ENCODE measurements around the gene RNFT2. TPM values are rescaled to one million over a fixed set of nuclear protein-coding genes. Genes with fewer than 3 reads are reported as not detected.

RNFT2 gene
- total and polyA plus RNA-seq, 3 donors from 2014 or later: 6.8 to 11.7 (median 9.0) TPM

- intact Hi-C loops (cut with DNase I; ENCODE audit: low total_unique reads): no loop called here
- H3K27ac ChIP-seq: no peak overlapping the region
- no peak for TF ChIP-seq CTCF (IDR thresholded peaks at IDR 0.05)
- TF ChIP-seq POLR2A (IDR thresholded peaks at IDR 0.05): no peak
- H3K9me3 ChIP-seq: no peaks in the 10 kb centered on the region
- peaks cover 6% of the 10 kb centered on the region for H3K4me1 ChIP-seq
- WGBS, 2 donors: 87 to 97% methylated on average over 6 of the region's 6 CpGs
- no peak for DNase-seq
- H3K4me3 ChIP-seq: no peak overlapping the region
- H3K27me3 ChIP-seq: no peaks in the 10 kb centered on the region
- H3K36me3 ChIP-seq (ENCODE audit: low read depth, missing control alignments): no peaks in the 10 kb centered on the region
These were observed 38.0 kb upstream of the RNFT2 start for GRCh38 chr12:116700066-116700465.

GRCh38 chr12:116701432-116701831 lies 36.7 kb upstream of the RNFT2 start:
- Histone ChIP-seq H3K4me3 (no peak overlapping the region), H3K27ac (no peak overlapping the region), H3K36me3 (ENCODE audit: low read depth, missing control alignments) (no peaks in the 10 kb centered on the region), H3K9me3 (no peaks in the 10 kb centered on the region), H3K4me1 (peaks cover 6% of the 10 kb centered on the region), H3K27me3 (no peaks in the 10 kb centered on the region)
- TF ChIP-seq CTCF (IDR thresholded peaks at IDR 0.05) (no peak), POLR2A (IDR thresholded peaks at IDR 0.05) (no peak)
- 94 to 95% methylated on average over 4 of the region's 4 CpGs for WGBS, 2 donors
- intact Hi-C loops (cut with DNase I; ENCODE audit: low total_unique reads): no loop called here
- DNase-seq: no peak

GRCh38 chr12:116703214-116703795 lies 34.8 kb upstream of the RNFT2 start:
- Histone ChIP-seq H3K4me3 (no peak overlapping the region), H3K36me3 (ENCODE audit: low read depth, missing control alignments) (no peaks in the 10 kb centered on the region), H3K27ac (no peak overlapping the region), H3K9me3 (no peaks in the 10 kb centered on the region), H3K27me3 (no peaks in the 10 kb centered on the region), H3K4me1 (peaks cover 6% of the 10 kb centered on the region)
- DNase-seq: peak; percentile 83
- TF ChIP-seq CTCF (IDR thresholded peaks at IDR 0.05): peak; percentile 83 to 89 (median 87)
- TF ChIP-seq POLR2A (IDR thresholded peaks at IDR 0.05): no peak
- intact Hi-C loops (cut with DNase I; ENCODE audit: low total_unique reads): no loop called here
- WGBS, 2 donors: 34 to 35% methylated on average over 12 of the region's 12 CpGs

GRCh38 chr12:116707751-116708150 lies 30.4 kb upstream of the RNFT2 start:
- Histone ChIP-seq H3K36me3 (ENCODE audit: low read depth, missing control alignments) (no peaks in the 10 kb centered on the region), H3K27ac (no peak overlapping the region), H3K27me3 (no peaks in the 10 kb centered on the region), H3K4me1 (peaks cover 14% of the 10 kb centered on the region), H3K9me3 (no peaks in the 10 kb centered on the region), H3K4me3 (no peak overlapping the region)
- 93 to 95% methylated on average over 9 of the region's 9 CpGs for WGBS, 2 donors
- intact Hi-C loops (cut with DNase I; ENCODE audit: low total_unique reads): no loop called here
- TF ChIP-seq POLR2A (IDR thresholded peaks at IDR 0.05) (no peak), CTCF (IDR thresholded peaks at IDR 0.05) (no peak)
- no peak for DNase-seq
